ENCODE data around the gene SLC9A9.

DNA sequence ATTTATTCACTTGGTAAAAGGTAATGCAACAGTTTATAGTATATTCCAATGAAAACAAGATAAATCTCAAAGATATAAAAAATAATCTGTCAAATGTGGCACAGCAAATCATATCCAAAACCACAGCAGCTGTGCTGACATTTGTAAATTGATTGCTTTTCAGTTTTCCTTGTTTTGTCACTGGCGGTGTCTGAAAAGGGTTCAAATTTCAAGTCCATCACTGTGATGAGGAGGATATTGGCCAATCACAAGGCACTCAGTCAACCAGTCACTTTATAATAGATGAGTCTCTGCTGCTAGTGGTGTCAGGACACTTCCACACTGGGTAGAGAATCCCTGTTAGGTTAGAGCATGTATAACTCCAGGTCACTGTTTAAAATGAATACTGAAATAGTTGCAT is 154.8 kb downstream of the SLC9A9 start:
- TF ChIP-seq CTCF (conservative IDR thresholded peaks at IDR 0.05 in 1 of 2, IDR thresholded peaks at IDR 0.05 in 1 of 2; ENCODE audit: low read depth in 1 of 2, low read length in 2 of 2) (no peak), EZH2 (IDR thresholded peaks at IDR 0.05; ENCODE audit: low read length, missing control alignments) (no peak)

Measured in fibroblast of lung (primary cell).